ENCODE measurements around the gene PXN.

DNA sequence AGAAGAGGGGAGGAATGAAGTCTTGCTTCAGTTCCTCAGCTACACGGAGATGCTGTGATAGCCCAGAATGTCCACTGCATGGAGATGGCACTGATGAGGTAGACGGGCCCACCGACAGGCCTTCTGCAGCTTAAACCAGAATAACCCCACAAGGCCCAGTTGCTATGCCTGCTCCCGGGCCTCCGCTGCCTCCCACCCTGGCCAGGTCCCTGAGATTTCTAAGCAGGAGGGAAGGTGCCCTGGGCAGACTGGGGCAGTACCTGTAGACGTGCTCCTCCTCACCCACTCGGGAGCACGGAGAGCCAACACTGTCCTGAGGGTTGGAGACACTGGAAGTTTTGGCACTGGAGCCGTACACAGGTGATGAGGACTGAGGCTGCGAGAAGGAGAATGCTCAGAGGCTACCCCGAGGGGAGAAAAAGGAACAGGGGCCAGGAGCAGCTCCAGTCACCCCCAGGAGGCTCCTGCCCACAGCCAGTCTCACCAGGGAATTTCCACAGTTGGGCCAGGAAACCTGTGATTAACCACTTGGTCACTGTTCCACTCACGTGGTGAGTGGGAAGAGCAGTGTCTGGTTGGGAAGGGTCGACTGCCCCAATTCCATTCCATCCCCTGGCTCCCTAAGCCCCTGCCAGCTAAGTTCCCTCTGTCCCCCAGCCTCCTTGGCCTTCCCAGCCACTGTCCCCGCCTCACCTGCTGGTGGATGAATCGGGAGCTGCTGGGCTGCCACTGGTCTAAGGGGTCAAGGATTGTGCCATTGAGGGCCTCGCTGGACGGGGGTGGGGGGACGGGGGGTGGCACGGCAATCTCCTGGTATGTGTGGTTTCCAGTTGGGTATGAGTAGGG is 41.8 kb downstream of the PXN start:
- TF ChIP-seq, protein P1, sequence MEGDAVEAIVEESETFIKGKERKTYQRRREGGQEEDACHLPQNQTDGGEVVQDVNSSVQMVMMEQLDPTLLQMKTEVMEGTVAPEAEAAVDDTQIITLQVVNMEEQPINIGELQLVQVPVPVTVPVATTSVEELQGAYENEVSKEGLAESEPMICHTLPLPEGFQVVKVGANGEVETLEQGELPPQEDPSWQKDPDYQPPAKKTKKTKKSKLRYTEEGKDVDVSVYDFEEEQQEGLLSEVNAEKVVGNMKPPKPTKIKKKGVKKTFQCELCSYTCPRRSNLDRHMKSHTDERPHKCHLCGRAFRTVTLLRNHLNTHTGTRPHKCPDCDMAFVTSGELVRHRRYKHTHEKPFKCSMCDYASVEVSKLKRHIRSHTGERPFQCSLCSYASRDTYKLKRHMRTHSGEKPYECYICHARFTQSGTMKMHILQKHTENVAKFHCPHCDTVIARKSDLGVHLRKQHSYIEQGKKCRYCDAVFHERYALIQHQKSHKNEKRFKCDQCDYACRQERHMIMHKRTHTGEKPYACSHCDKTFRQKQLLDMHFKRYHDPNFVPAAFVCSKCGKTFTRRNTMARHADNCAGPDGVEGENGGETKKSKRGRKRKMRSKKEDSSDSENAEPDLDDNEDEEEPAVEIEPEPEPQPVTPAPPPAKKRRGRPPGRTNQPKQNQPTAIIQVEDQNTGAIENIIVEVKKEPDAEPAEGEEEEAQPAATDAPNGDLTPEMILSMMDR (IDR thresholded peaks at IDR 0.05) = no peak
- no peak for TF ChIP-seq ZFX (IDR thresholded peaks at IDR 0.05; ENCODE audit: borderline replicate concordance)
